Astrocyte of the hippocampus (primary cell): ENCODE results near the gene NOLC1.
A peak's percentile ranks its signal among the peaks of the same experiment; 100 is the strongest.

Experiments
- DNase-seq: peaks from one replicate; pipeline ENCODE4 v3.0.0; 2011; ENCODE audit warnings: low read depth, low spot score

Gene NOLC1

DNA sequence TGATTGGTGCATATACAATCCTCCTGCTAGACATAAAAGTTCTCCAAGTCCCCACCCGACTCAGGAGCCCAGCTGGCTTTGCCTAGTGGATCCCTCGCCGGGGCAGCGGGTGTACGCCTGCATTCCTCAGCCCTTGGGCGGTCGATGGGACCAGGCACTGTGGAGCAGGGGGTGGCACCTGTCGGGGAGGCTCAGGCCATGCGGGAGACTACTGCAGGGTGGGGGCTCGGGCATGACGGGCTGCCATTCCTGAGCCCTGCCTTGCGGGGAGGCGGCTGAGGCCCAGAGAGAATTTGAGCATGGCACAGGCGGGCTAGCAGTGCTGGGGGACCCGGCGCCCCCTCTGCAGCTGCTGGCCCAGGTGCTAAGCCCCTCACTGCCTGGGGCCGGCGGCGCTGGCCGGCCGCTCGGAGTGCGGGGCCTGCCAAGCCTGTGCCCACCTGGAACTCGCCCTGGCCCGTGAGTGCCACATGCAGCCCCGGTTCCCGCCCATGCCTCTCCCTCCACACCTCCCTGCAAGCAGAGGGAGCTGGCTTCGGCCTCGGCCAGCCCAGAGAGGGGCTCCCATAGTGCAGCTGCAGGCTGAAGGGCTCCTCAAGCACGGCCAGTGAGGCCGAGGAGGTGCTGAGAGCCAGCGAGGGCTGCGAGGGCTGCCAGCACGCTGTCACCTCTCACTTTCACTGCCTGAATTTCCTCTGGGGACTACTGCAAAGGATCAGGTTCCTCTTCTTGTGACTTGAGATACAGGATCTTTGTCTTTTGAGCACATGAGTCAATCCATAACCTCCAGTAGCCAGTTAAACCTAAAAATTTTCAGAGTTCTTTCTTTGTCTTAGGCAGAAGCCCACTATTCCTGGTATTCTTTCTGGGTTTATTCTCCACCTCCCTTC lies 48.8 kb downstream of the NOLC1 start:
- no peak for DNase-seq

DNA sequence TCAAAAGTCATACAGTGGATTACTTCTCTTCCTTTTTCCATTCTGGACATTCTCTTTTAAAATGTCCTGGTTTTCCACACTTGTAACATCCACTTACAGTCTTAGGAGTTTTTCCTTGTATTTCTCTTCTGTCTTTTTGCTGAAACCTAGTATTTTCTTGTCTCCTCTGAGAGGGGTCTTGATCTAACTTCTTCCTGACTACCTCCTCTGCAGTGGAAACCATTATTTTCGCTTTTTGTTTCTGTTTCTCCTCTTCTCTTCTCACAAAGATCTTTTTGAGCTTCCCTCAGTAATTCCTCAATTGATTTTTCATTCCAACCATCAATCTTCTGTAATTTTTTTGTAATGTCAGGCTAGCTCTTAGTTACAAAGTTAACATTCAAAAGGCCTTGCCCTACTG lies 50.2 kb downstream of the NOLC1 start:
- no peak for DNase-seq

DNA sequence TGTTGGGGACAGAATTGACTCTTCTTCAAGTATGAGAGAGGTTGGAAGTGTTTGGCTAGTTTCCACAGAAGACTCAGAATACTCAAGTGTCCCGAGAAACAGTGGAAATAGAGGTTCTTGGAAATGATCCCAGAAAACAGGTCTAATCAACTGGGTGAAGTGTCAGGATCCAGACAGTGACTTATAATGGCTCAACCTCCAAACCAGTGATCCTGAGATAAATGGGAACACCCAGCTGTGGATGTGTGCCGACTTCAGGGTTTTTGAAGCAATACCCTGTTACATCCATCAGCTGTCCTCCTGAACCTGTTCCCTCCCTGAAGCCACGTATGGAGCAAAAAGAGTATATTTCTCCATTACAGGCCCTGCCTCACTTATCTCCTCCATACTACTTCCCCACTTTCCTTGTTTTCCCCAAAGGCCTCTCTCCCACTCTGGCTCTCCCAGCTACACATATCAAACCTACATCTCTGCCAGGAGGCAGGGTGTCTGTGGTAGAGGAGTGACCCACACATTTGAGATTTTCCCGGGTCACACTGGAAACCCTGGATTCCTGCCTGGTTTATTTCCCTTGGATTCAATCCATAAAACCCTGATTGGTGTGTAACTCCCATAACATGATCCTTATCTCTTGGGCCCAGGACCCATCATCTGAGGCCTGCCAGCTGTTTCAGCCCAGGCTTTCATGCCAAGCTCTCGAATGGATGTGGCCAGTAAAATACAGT lies 56.3 kb downstream of the NOLC1 start:
- DNase-seq = peak; percentile 14

DNA sequence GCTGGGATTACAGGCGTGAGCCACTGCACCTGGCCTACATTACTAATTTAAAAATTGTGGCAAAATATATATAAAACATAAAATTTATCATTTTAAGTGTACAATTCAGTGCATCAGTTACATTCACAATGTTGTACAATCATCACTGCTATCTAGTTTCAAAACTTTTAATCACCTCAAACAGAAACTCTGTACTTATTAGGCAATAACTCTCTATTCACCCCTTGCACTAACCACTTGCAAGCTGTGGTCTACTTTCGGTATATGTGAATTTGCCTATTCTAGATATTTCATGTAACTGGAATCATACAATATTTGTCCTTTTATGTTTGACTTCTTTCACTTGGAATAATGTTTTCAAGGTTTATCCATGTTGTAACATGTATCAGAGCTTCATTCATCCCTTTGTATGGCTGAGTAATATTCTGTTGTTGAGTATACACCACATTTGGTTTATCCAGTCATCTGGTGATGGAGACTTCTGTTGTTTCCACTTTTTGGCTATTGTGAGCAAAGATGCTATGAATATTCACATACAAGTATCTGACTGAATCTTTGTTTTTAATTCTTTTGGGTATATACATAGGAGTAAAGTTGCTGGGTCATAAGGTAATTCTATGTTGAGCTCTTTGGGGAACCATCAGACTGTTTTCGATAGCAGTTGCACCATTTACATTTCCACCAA lies 59.6 kb downstream of the NOLC1 start:
- DNase-seq = no peak
